ENCODE results near the gene PLXNA3.

PLXNA3 gene

GRCh38 chrX:154488336-154489075 lies 30.4 kb downstream of the PLXNA3 start:
- no peak overlapping the region for H3K27ac ChIP-seq
- no peak overlapping the region for H3K4me3 ChIP-seq (ENCODE audit: low read depth, low read length)
- no peak for DNase-seq
- peaks cover 26% of the 10 kb centered on the region for H3K36me3 ChIP-seq
- TF ChIP-seq CTCF (IDR thresholded peaks at IDR 0.05; ENCODE audit: low read depth, low read length): no peak
- H3K9me3 ChIP-seq (ENCODE audit: severe bottlenecking): peaks cover 5% of the 10 kb centered on the region
- H3K27me3 ChIP-seq (ENCODE audit: insufficient read depth, low read depth, severe bottlenecking): peaks cover 7% of the 10 kb centered on the region

- H3K27ac ChIP-seq: no peak overlapping the region
- no peak overlapping the region for H3K4me3 ChIP-seq (ENCODE audit: low read depth, low read length)
- peaks cover 5% of the 10 kb centered on the region for H3K9me3 ChIP-seq (ENCODE audit: severe bottlenecking)
These were observed 31.1 kb downstream of the PLXNA3 start for GRCh38 chrX:154489182-154489581.

GRCh38 chrX:154490021-154490413 lies 31.9 kb downstream of the PLXNA3 start:
- no peak for TF ChIP-seq CTCF (IDR thresholded peaks at IDR 0.05; ENCODE audit: low read depth, low read length)
- Histone ChIP-seq H3K27ac (peak overlapping the region; percentile 77), H3K36me3 (peaks cover 11% of the 10 kb centered on the region), H3K27me3 (ENCODE audit: insufficient read depth, low read depth, severe bottlenecking) (peaks cover 7% of the 10 kb centered on the region), H3K4me3 (ENCODE audit: low read depth, low read length) (peak overlapping the region; percentile 56), H3K9me3 (ENCODE audit: severe bottlenecking) (peaks cover 5% of the 10 kb centered on the region)
- no peak for DNase-seq

More at GRCh38 chrX:154489182-154489581, 31.1 kb downstream of the PLXNA3 start:
- no peak for DNase-seq
- H3K36me3 ChIP-seq: peaks cover 20% of the 10 kb centered on the region
- TF ChIP-seq CTCF (IDR thresholded peaks at IDR 0.05; ENCODE audit: low read depth, low read length): no peak
- peaks cover 7% of the 10 kb centered on the region for H3K27me3 ChIP-seq (ENCODE audit: insufficient read depth, low read depth, severe bottlenecking)

GRCh38 chrX:154490414-154491083 lies 32.5 kb downstream of the PLXNA3 start, which contains the start of gene SLC10A3:
Gene SLC10A3, minus strand, starts transcription at chrX:154490629. Its CDS starts 1,689 bp downstream, at chrX:154488940.
- Histone ChIP-seq H3K27ac (peak within 1 kb of the TSS; percentile 90), H3K36me3 (peaks cover 8% of the 10 kb centered on the region), H3K27me3 (ENCODE audit: insufficient read depth, low read depth, severe bottlenecking) (peaks cover 7% of the 10 kb centered on the region), H3K4me3 (ENCODE audit: low read depth, low read length) (peak within 1 kb of the TSS; percentile 77), H3K9me3 (ENCODE audit: severe bottlenecking) (peaks cover 5% of the 10 kb centered on the region)
- DNase-seq: peak; percentile 98
- TF ChIP-seq CTCF (IDR thresholded peaks at IDR 0.05; ENCODE audit: low read depth, low read length): 0 out of 2 replicates have a peak, but pooled peaks have one; percentile 30

GRCh38 chrX:154494715-154495114 lies 36.6 kb downstream of the PLXNA3 start:
- no peak for TF ChIP-seq CTCF (IDR thresholded peaks at IDR 0.05; ENCODE audit: low read depth, low read length)
- H3K4me3 ChIP-seq (ENCODE audit: low read depth, low read length): no peak overlapping the region
- DNase-seq: no peak
- peaks cover 4% of the 10 kb centered on the region for H3K27me3 ChIP-seq (ENCODE audit: insufficient read depth, low read depth, severe bottlenecking)
- no peaks in the 10 kb centered on the region for H3K36me3 ChIP-seq
- peaks cover 5% of the 10 kb centered on the region for H3K9me3 ChIP-seq (ENCODE audit: severe bottlenecking)
- no peak overlapping the region for H3K27ac ChIP-seq

Data from WERI-Rb-1 (cell line).